ENCODE measurements around the gene FKBP5.
"Not testable (repeated sequence)": the region's sequence is repeated elsewhere in the genome, so short reads cannot be mapped to it uniquely, and the experiment has no call there.

Gene FKBP5

DNA sequence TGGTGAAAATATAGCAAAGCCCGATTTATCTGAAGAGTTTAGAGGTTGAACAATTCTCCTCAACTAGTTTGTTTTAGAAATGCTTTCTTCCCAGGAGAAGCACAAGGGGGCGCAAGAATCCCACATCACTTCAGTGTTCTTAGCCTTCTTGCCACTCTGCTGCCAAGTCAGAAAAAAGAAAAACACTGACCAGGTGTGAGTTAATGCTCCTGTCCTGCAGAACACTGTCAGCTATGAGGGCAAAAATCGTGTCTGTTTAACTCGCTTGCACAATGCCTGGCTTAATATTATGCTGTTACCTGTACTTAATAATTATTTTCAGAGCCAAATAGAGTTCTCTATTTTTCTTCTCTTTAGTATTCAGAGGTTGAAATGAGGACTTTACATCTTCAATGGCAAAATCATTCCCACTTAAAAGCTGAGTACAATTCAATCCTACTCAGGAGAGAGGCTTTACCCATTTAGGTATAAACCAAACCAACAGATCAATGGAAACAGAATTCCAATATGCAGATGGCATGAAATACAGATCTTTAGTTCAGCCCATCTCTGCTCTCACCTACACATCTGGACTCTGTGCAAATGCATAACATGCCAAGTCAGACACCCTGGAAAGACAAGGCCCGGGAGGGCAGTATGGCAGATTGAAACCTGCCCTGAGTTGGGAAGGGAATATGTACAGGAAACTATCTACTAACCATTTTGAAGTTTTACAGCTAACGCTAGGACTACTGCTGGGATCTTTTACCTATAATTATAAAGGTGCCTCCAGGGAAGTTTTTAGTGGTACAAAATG is 104.6 kb downstream of the FKBP5 start:
- CTCF ChIA-PET: interaction anchor here (0.6 to 3.4 kb wide), 12 partner anchors 11 to 1124 kb away, joined by 3 to 25 read pairs (median 4); partner anchors contain the start of gene ARMC12
- POLR2A ChIA-PET (ENCODE audit: low non-redundant PET): no interaction called here
- peak; percentile 35 for DNase-seq (ENCODE audit: low spot score)
- peak; percentile 80 for TF ChIP-seq CTCF (conservative IDR thresholded peaks at IDR 0.05; ENCODE audit: low read depth)
- H3K27ac ChIP-seq: no peak overlapping the region

GRCh38 chr6:35582315-35582714 is 106.4 kb downstream of the FKBP5 start:
- ChIA-PET CTCF (interaction anchor here (1.0 to 3.4 kb wide), 2 partner anchors 43 to 154 kb away, joined by 5 to 25 read pairs; partner anchors contain the start of gene ARMC12), POLR2A (ENCODE audit: low non-redundant PET) (no interaction called here)
- H3K27ac ChIP-seq: peak overlapping the region; percentile 50
- no peak for TF ChIP-seq CTCF (conservative IDR thresholded peaks at IDR 0.05; ENCODE audit: low read depth)
- no peak for DNase-seq (ENCODE audit: low spot score)

DNA sequence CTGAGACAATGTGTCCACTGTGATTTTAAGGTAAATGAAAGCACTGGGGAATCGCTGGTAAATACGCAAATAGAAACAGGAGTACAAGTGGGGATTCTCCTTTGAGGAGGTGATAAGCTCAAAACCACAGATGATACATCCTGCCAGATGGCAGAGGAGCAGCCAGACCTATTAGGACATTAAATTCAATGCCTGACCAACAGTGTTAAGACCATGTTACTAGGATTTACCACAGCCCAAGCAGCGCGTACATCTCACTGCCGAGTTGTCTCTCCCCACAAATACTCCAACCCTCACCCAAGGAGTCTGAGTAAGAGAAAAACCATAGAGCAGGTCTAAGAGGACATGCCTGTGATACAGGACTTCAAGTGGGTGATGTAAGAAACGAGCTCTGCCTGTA is 107.1 kb downstream of the FKBP5 start:
- CTCF ChIA-PET: interaction anchor here (1.0 kb wide), 1 partner anchor 43 kb away, joined by 5 read pairs; no protein-coding TSS in a partner anchor
- peak overlapping the region; percentile 50 for H3K27ac ChIP-seq
- TF ChIP-seq CTCF (conservative IDR thresholded peaks at IDR 0.05; ENCODE audit: low read depth): no peak
- no peak for DNase-seq (ENCODE audit: low spot score)
- POLR2A ChIA-PET (ENCODE audit: low non-redundant PET): no interaction called here

- POLR2A ChIA-PET (ENCODE audit: low non-redundant PET): no interaction called here
- H3K27ac ChIP-seq: peak overlapping the region; percentile 36
- TF ChIP-seq CTCF (conservative IDR thresholded peaks at IDR 0.05; ENCODE audit: low read depth): no peak
- DNase-seq (ENCODE audit: low spot score): no peak
- CTCF ChIA-PET: interaction anchor here (0.6 to 1.3 kb wide), 3 partner anchors 59 to 176 kb away, joined by 3 to 6 read pairs (median 5); partner anchors contain the start of gene ARMC12
Measured at GRCh38 chr6:35580836-35581235, 107.9 kb downstream of the FKBP5 start.

- no peak for TF ChIP-seq CTCF (conservative IDR thresholded peaks at IDR 0.05; ENCODE audit: low read depth)
- CTCF ChIA-PET: interaction anchor here (3.1 kb wide), 1 partner anchor 160 kb away, joined by 10 read pairs; the partner anchor contains the start of gene ARMC12
Measured at GRCh38 chr6:35576682-35577081, 112.0 kb downstream of the FKBP5 start.

GRCh38 chr6:35573495-35574110 is 115.1 kb downstream of the FKBP5 start:
- DNase-seq (ENCODE audit: low spot score): no peak
- no peak overlapping the region for H3K27ac ChIP-seq
- CTCF ChIA-PET: interaction anchor here (0.6 to 0.7 kb wide), 2 partner anchors 21 to 31 kb away, joined by 3 to 4 read pairs; no protein-coding TSS in a partner anchor
- POLR2A ChIA-PET (ENCODE audit: low non-redundant PET): no interaction called here
- TF ChIP-seq CTCF (conservative IDR thresholded peaks at IDR 0.05; ENCODE audit: low read depth): no peak

More at GRCh38 chr6:35576682-35577081, 112.0 kb downstream of the FKBP5 start:
- POLR2A ChIA-PET (ENCODE audit: low non-redundant PET): no interaction called here
- no peak for DNase-seq (ENCODE audit: low spot score)
- H3K27ac ChIP-seq: peak overlapping the region; percentile 9

- POLR2A ChIA-PET (ENCODE audit: low non-redundant PET); DNase-seq (ENCODE audit: low spot score): not testable (repeated sequence)
- CTCF ChIA-PET: interaction anchor here (0.7 to 0.8 kb wide), 2 partner anchors 62 to 166 kb away, joined by 3 read pairs; no protein-coding TSS in a partner anchor
- H3K27ac ChIP-seq: peak overlapping the region; percentile 56
Measured at GRCh38 chr6:35570885-35571330, 117.8 kb downstream of the FKBP5 start.
